Astrocyte (in vitro differentiated cells and primary cell): ENCODE data around the gene FAM168A.

Source experiments
- EZH2 ChIP-seq: IDR thresholded peaks from 2 replicates; pipeline ENCODE4 v1.6.1; 2012; ENCODE audit warnings: mild to moderate bottlenecking, low read length, inconsistent platforms; ENCODE audit not compliant: insufficient read depth
- TF ChIP-seq, protein P1 (sequence below): IDR thresholded peaks from 2 replicates; pipeline ENCODE4 v1.5.1; 2011; ENCODE audit warnings: low read depth, mild to moderate bottlenecking, inconsistent platforms, low read length, moderate library complexity; ENCODE audit not compliant: insufficient read depth

DNA sequence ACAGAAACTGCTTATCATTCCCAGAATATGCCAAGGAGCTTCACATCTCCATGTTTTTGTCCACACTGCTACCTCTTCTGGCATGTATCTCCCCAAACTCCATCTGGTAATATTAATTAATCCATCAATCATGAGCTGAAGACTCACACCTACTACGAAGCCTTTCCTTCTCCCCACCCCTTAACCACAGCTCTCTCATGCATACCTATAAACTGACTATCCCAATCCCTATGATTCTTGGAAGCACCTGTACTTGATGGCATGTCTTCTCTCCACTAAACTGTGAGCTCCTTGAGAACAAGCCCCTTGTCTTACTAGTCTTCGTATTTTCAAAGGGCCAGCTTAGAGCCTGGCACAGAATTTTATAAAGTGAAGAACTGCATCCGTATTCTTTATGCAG lies 174.4 kb downstream of the FAM168A start:
- TF ChIP-seq, protein P1, sequence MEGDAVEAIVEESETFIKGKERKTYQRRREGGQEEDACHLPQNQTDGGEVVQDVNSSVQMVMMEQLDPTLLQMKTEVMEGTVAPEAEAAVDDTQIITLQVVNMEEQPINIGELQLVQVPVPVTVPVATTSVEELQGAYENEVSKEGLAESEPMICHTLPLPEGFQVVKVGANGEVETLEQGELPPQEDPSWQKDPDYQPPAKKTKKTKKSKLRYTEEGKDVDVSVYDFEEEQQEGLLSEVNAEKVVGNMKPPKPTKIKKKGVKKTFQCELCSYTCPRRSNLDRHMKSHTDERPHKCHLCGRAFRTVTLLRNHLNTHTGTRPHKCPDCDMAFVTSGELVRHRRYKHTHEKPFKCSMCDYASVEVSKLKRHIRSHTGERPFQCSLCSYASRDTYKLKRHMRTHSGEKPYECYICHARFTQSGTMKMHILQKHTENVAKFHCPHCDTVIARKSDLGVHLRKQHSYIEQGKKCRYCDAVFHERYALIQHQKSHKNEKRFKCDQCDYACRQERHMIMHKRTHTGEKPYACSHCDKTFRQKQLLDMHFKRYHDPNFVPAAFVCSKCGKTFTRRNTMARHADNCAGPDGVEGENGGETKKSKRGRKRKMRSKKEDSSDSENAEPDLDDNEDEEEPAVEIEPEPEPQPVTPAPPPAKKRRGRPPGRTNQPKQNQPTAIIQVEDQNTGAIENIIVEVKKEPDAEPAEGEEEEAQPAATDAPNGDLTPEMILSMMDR, result no peak
- TF ChIP-seq EZH2, result no peak
